Measurements from ENCODE around the gene CEL. TPM values are rescaled to one million over a fixed set of nuclear protein-coding genes. Genes with fewer than 3 reads are reported as not detected.
"Not testable (repeated sequence)": the region's sequence is repeated elsewhere in the genome, so short reads cannot be mapped to it uniquely, and the experiment has no call there.

Gene CEL
- total RNA-seq, 2 experiments from 2014 or later = 0.16 to 0.39 TPM

DNA sequence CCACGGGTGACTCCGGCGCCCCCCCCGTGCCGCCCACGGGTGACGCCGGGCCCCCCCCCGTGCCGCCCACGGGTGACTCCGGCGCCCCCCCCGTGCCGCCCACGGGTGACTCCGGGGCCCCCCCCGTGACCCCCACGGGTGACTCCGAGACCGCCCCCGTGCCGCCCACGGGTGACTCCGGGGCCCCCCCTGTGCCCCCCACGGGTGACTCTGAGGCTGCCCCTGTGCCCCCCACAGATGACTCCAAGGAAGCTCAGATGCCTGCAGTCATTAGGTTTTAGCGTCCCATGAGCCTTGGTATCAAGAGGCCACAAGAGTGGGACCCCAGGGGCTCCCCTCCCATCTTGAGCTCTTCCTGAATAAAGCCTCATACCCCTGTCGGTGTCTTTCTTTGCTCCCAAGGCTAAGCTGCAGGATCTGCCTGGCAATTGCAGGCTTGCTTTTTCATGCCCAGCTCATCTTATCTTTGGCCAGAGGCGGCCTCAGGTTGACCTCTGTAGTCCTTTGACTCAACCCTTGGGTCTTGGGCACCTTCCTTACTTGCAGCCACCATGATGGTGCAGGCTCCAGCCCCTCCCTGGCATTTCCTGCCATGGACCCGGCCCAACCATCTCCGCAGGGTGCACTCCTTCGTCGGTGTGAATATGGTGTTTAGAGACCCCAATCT lies 9.8 kb downstream of the CEL start:
- H3K4me1 ChIP-seq (ENCODE audit: insufficient read depth, low read length) = no peaks in the 10 kb centered on the region
- no peaks in the 10 kb centered on the region for H3K36me3 Mint-ChIP-seq (ENCODE audit: low read depth)
- H3K4me1 Mint-ChIP-seq (ENCODE audit: low read depth) = no peaks in the 10 kb centered on the region
- DNase-seq (no peak), ATAC-seq (ENCODE audit: poor library complexity) (no peak)
- POLR2A ChIA-PET = no interaction called here
- H3K9me3 Mint-ChIP-seq = no peaks in the 10 kb centered on the region
- H3K27me3 Mint-ChIP-seq = no peaks in the 10 kb centered on the region
- H3K27ac Mint-ChIP-seq = no peak overlapping the region
- H3K27me3 ChIP-seq (ENCODE audit: control insufficient read depth in 1 of 2, insufficient read depth in 2 of 2, low read length in 2 of 2) = no peaks in the 10 kb centered on the region
- no peak overlapping the region for H3K4me3 Mint-ChIP-seq
- intact Hi-C loops (cut with DNase I, micrococcal nuclease) = no loop called here
- no peak overlapping the region for H3K27ac ChIP-seq (ENCODE audit: low read depth in 1 of 2, low read length in 2 of 2)
- CTCF ChIA-PET = no interaction called here
- no peaks in the 10 kb centered on the region for H3K9me3 ChIP-seq (ENCODE audit: control insufficient read depth in 1 of 2, insufficient read depth in 1 of 2, low read length in 2 of 2)
- no peaks in the 10 kb centered on the region for H3K36me3 ChIP-seq (ENCODE audit: insufficient read depth, low read length)
- no peak for TF ChIP-seq CTCF (IDR thresholded peaks at IDR 0.05)
- no peak overlapping the region for H3K4me3 ChIP-seq (ENCODE audit: low read length)

DNA sequence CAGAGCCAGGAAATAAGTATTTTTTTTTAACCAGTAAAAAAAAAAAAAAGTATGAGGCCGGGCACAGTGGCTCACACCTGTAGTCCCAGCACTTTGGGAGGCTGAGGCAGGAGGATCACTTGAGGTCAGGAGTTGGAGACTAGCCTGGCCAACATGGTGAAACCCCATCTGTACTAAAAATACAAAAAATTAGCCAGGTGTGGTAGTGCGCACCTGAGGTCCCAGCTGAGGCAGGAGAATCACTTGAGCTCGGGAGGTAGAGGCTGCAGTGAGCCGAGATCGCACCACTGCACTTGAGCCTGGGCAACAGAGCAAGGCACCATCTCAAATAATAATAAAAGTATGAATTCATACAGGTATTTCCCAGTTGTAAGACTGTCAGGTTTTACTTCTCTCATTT lies 10.4 kb downstream of the CEL start:
- H3K27ac ChIP-seq (ENCODE audit: low read depth in 1 of 2, low read length in 2 of 2); H3K4me1 ChIP-seq (ENCODE audit: insufficient read depth, low read length); POLR2A ChIA-PET; DNase-seq; CTCF ChIA-PET; H3K27me3 Mint-ChIP-seq; H3K36me3 ChIP-seq (ENCODE audit: insufficient read depth, low read length); H3K4me1 Mint-ChIP-seq (ENCODE audit: low read depth); H3K9me3 Mint-ChIP-seq; H3K27me3 ChIP-seq (ENCODE audit: control insufficient read depth in 1 of 2, insufficient read depth in 2 of 2, low read length in 2 of 2); ATAC-seq (ENCODE audit: poor library complexity); H3K36me3 Mint-ChIP-seq (ENCODE audit: low read depth); H3K4me3 Mint-ChIP-seq; intact Hi-C loops (cut with DNase I, micrococcal nuclease); H3K4me3 ChIP-seq (ENCODE audit: low read length); H3K27ac Mint-ChIP-seq; H3K9me3 ChIP-seq (ENCODE audit: control insufficient read depth in 1 of 2, insufficient read depth in 1 of 2, low read length in 2 of 2): not testable (repeated sequence)

DNA sequence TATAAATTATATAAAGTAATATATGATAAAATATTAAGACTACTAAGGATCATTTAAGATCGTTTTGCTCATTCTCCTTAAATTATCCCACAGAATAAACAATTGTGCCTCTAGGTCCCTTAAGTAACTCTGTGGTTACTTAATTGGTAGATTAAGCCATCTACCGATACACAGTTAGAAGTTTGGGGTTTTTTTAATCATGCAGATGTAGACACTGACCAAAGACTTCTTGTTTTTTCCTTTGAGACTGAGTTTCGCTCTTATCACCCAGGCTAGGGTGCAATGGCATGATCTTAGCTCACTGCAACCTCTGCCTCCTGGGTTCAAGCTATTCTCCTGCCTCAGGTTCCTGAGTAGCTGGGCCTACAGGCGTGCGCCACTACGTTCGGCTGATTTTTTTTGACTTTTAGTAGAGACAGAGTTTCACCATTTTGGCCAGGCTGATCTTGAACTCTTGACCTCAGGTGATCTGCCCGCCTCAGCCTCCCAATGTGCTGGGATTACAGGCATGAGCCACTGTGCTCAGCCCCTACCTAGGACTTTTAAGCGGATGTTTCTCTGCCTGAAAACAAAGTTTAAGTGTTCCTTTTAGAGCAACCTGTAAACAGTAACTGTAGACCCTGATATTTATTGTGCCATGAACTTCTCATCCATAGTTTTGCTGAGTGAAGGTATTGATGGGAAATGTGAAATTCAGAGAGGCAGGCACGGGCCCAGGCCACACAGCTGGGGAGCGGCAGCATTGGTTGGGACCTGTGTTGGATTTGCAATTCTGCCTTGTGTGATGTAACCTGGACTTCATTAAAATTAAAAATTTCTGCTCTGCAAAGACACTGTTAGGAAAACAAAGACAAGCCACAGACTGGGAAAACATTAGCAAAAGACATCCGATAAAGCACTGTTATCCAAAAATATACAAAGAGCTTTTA lies 11.6 kb downstream of the CEL start:
- no peaks in the 10 kb centered on the region for H3K27me3 ChIP-seq (ENCODE audit: control insufficient read depth in 1 of 2, insufficient read depth in 2 of 2, low read length in 2 of 2)
- H3K27me3 Mint-ChIP-seq = no peaks in the 10 kb centered on the region
- H3K4me3 Mint-ChIP-seq = no peak overlapping the region
- no peak for TF ChIP-seq CTCF (IDR thresholded peaks at IDR 0.05)
- ChIA-PET CTCF (no interaction called here), POLR2A (no interaction called here)
- H3K9me3 ChIP-seq (ENCODE audit: control insufficient read depth in 1 of 2, insufficient read depth in 1 of 2, low read length in 2 of 2) = no peaks in the 10 kb centered on the region
- intact Hi-C loops (cut with DNase I, micrococcal nuclease) = no loop called here
- H3K4me1 ChIP-seq (ENCODE audit: insufficient read depth, low read length) = no peaks in the 10 kb centered on the region
- no peaks in the 10 kb centered on the region for H3K9me3 Mint-ChIP-seq
- H3K27ac Mint-ChIP-seq = no peak overlapping the region
- H3K36me3 Mint-ChIP-seq (ENCODE audit: low read depth) = no peaks in the 10 kb centered on the region
- no peaks in the 10 kb centered on the region for H3K36me3 ChIP-seq (ENCODE audit: insufficient read depth, low read length)
- H3K4me1 Mint-ChIP-seq (ENCODE audit: low read depth) = no peaks in the 10 kb centered on the region
- DNase-seq (no peak), ATAC-seq (ENCODE audit: poor library complexity) (no peak)
- no peak overlapping the region for H3K27ac ChIP-seq (ENCODE audit: low read depth in 1 of 2, low read length in 2 of 2)
- no peak overlapping the region for H3K4me3 ChIP-seq (ENCODE audit: low read length)

All from CD4-positive, alpha-beta T cell (primary cell).